ENCODE measurements around the gene VWF.
"Not testable (repeated sequence)": the region's sequence is repeated elsewhere in the genome, so short reads cannot be mapped to it uniquely, and the experiment has no call there.

Gene VWF

DNA sequence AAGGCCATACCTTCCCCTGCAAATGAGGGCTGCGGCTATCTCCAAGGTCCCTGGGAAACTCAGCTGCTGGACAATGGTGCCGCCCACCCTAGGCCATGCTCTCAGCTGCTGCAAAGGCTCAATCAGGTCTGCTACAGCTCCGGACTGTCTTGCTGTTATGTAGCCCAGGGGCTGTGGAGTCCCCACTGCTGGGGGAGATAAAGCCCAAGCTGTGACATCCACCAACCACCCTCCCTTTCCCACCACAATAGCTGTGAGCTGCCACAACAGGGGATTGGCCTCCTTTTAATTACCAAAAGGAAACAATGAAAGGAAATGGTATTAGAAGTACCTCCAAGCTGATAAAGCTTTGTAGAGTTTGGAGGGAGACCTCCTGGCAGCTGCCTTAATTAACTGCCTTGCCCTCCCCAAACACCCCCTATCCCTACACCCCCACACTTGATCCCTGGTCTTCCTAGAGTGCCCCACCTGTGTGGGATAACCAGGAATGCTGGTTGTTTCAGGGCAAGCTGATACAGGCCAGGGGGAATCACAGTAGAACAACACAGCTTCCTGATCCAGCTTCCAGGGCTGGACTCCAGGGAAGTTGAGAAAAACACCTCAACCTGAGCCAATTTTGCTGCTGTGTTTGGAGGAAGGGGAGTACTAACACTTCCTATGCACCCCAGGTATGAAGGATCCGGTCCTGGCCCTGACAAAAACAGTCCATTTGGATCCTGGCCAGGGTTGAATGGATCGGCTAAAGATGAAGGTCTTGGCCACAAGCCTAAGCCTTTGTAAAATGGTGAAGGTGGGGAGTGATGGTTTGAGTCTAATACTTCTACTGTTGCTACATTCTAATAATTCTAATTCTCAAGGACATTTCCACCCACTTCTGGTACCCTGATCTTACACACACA lies at the start of gene VWF:
Gene VWF, minus strand, starts transcription at position 260 of the 899 bp plus-strand sequence. CDS start 1,474 bp downstream, outside the sequence.
- no peak for DNase-seq

DNA sequence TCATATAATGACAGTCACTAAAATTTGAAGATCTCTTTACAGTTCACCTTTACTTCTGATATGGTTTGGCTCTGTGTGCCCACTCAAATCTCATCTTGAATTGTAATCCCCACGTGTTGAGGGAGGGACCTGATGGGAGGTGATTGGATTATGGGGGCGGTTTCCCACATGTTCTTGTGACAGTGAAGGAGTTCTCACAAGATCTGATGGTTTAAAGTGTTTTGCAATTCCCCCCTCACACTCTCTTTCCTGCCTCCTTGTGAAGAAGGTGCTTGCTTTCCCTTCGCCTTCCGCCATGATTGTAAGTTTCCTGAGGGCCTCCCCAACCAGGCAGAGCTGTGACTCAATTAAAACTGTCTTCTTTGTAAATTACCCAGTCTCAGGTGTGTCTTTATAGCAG lies 48.4 kb upstream of the VWF start:
- no peak for DNase-seq

DNA sequence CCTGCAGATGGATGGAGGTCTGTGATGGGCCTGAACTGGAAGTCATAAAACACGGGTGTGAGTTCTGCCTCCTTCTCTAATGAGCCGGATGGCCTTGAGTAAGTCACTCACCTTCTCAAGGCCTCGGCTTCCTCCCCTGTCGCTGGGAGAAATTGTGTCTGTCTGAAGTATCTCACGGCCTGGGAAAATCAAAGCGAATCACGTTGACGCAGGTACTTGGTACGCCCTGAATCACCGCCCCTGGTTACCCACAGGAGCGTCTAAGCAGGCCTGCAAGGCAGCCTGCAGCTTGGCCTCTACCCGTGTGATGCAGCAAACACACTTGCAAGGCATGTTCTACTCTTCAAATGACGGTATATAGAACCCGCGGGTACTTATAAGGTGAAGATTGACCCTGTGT lies 47.6 kb upstream of the VWF start:
- DNase-seq = no peak

DNA sequence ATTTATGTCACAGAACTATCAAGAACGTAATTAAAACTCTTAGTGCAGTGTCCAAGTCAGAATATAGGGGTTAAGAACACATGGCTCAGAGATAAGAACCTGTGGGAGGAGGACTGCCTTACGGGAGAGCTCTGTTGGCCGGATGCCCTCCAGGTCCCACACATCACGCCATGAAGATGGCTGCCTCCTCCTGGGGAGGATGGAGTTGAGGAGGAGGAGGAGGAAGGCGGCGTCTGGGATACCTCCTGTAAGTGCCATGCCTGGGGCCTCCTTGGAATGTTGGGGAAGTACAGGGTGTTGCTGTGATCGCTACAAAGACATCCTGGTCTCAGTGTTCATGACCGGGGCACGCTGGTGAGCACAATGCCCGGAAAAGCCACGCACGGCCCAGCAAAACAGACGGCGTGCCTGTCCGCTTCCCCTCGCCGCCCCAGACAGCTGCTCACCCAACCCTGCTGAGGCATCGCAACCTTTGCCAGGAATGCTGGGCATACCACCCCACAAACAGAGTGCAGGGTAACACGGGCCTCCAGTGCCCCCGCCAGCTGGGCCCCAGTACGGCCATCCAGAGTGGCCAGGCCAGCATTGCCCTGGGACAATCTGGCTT lies 47.0 kb upstream of the VWF start:
- DNase-seq = no peak

DNA sequence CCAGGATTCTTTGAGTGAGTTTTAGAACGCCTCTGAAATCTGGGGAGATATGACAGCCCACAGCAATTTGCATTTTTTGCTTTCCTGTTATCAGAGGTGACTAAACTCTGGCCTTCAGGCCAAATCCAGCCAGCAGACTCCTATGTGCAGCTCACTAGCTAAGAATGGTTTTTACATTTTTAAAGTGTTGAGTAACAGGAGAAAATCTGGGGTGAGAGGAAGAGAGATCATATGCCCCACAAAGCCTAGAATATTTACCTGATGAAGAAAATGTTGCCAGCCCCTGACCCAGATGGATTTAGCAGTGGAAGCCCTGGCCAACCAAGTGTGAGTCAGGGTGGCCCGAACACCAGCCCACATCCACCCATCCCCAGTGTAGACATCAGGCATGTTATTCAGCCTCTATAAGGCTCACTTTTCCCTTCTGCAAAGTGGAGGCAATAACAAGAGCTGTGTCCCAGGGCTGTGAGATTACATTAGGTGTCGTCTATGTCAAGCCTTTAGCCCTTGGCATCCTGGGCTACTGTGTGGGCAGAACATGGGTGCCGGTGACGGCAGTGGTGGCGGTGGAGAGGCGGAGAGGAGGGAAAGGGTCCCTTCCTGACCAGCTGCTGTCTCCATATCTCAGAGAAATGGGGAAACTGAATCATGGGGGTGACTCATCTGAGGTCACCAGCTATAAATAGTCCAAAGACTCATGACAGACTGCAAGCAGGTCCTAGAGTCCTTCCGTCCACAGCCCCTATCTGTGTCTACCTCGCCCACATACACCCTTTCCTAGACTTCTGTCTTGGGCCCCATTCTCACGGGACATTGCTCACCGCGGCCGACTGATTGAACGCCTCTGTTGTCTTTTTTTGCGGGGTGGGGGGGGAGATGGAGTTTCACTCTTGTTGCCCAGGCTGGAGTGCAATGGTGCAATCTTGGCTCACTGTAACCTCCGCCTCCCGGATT lies 43.1 kb upstream of the VWF start:
- DNase-seq = no peak

DNA sequence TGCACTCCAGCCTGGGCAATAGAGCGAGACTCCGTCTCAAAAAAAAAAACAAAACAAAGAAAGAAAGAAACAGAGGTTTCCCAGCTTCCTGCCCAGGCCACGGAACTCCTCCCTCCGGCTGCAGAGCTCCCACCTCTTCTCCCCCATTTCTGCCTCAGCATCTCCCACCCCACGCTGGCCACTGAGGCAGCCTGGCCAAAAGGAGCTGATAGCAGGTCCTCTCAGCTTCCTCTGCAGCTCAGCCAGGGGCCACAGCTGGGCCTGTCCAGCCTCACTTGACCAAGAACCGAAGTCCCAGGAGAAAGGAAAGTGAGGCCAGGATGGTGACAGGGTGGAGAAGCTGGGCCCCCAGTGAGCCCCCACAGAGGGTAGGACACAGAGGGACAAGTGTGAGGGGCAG lies 42.3 kb upstream of the VWF start:
- DNase-seq = no peak

DNA sequence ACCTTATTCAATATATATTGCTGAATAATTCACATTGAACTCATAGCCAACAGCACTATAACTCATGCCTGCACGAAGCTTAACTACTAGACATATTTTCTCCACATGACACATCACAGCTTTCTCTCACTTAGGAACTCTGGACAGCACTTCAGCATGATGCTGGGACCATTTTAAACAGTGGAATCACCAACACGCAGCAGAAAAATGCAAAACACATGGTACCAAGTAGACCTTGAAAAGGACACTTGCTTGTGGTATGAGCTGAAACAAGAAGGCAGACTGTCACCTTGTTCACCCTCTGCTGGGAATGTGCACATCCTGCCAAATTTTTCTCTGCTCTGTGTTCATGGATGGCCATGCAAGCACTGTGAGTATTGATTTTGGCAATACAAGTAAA lies 40.9 kb upstream of the VWF start:
- DNase-seq = no peak

DNA sequence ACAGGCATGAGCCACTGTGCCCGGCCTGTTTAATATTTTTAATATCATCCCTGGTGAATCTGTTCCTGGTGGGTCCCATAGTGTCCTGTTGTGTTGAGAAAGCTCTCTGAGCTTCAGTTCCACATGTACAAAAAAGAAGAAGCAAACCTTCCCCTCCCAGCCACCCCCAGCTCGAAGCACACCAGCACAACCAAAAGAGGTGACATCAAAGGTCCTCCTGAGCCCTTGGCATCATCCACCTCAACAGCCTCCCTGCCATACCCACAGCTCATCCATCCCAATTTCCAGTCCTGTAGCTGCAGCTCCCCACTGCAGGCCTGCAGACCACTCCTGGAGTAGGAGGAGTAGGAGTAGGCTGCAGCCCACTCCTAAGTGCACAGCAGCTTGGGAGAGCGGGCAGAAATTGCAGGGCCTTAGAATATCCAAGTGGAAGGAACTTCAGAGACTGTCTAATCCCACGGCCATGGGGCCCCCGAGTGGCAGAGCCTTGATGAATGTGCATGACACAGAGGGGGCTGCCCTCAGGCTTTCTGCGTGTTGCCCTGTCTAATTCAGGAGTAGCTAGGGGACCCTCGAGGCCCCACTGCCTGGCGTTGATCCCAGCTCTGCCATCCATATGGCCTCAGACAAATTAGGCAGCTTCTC lies 39.1 kb upstream of the VWF start:
- no peak for DNase-seq

DNA sequence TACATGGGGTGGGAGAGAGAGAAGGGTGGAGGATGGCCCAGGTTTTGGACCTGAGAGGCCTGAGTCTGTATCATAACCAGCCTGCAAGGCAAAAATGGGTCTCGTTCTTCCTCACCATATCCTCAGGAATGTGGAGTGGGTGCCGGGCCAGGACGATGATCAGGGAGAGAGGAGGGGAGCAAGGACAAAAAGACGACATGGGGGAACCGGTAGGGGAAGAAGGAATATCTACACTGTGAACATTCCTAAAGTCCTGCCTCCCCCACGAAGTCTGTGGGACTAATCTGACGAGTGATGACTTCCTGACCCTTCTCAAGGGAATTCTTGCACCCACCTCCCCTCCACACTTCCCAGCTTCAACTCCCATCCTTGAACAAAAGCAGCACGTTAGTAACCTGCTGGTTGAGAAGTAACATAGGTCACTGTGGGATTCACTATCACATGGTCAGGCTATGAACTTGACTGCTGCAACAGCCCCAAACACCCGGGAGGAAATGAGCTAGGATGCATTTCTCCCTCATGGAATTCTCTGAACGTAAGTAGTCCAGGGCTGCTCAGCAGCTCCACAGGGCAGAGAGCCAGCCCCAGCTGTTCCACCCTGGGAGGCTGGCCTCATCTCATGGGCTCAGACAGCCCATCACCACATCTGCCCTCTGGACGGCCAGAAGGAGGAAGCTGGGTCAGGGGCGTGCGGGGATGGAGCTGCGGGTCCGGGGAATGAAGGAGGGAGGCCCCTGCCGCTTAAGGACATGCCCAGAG lies 36.8 kb upstream of the VWF start:
- DNase-seq = no peak

DNA sequence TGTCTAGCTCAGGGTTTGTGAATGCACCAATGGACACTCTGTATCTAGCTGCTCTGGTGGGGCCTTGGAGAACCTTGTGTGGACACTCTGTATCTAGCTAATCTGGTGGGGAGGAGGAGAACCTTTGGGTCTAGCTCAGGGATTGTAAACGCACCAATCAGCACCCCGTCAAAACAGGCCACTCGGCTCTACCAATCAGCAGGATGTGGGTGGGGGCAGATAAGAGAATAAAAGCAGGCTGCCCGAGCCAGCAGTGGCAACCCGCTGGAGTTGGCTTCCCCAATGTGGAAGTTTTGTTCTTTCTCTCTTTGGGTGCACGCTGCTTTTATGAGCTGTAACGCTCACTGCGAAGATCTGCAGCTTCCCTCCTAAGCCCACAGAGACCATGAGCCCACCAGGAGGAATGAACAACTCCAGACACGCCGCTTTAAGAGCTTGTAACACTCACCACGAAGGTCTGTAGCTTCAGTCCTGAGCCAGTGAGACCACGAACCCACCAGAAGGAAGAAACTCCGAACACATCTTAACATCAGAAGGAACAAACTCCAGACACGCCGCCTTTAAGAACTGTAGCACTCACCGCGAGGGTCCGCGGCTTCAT lies 35.7 kb upstream of the VWF start:
- not testable (repeated sequence) for DNase-seq

DNA sequence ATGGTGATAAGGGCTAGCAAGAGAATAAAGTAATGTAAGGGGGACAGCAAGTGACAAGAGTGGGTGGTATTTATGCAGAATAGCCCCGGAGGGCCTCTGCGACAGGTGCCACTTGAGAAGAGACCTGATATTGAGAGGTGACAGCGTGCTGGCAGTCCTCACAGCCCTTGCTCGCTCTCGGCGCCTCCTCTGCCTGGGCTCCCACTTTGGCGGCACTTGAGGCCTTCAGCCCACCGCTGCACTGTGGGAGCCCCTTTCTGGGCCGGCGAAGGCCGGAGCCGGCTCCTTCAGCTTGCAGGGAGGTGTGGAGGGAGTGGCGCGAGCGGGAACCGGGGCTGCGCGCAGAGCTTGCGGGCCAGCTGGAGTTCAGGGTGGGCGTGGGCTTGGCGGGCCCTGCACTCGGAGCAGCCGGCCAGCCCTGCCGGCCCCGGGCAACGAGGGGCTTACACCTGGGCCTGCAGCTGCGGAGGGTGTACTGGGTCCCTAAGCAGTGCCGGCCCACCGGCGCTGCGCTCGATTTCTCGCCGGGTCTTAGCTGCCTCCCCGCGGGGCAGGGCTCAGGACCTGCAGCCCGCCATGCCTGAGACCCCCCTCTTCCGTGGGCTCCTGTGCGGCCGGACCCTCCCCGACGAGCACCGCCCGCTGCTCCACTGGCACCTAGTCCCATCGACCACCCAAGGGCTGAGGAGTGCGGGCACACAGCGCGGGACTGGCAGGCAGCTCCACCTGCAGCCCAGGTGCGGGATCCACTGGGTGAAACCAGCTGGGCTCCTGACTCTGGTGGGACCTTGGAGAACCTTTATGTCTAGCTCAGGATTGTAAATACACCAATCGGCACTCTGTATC lies 34.9 kb upstream of the VWF start:
- DNase-seq = not testable (repeated sequence)

DNA sequence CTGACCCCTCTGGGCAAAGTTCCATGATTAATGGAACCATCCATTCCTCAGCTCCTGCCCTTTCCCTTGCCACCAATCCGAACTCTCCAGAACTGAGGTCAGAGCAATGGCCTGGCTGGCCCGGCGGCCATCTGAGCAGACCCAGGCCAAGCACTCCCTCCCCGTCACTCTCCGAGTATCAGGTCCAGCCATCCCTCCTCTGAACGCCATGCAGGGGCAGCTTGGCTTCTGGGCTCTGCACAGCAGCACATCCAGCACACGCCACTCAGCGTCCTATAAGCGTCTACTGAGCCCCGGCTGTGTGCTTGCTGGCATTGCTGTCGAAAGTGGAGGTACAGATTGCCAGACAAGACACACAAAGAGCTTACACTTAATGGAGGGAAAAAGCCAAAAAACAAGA lies 34.3 kb upstream of the VWF start:
- no peak for DNase-seq

DNA sequence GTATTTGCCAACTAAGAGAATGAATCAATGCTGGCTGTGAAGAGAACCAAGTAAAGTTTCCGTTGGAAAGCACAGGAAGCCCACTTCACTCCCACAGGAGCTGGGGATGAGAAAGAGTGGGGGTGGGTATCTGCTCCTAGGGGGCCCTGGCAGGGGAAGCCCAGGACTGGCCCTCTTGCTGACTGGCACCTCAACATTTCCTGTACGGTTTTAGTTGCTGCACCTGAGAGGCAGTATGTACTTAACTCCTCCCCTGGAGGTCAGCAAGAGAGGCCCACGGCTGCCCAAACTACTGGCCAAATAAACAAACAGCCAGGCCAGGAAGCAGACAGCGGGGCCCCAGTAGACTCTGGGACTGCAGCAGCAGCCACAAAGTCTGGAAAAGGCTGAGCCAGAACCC lies 33.8 kb upstream of the VWF start:
- DNase-seq = no peak

DNA sequence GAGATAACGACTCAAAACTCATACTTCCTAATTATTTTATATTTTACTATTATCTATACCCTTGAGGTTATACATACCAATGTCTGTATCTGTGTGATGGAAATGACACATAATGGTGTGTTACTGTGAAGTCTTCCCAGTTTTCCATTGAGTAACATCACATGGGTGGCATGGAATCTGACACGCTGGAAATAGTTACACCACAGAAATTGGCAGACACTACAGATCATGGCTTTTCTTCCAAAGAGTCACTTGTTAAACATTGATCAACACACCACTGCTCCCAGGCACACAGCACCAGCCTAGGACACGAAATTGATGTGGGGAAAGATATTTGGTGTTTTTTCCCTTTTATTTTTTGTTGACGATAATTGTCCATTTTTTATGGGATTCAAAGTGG lies 33.0 kb upstream of the VWF start:
- no peak for DNase-seq

DNA sequence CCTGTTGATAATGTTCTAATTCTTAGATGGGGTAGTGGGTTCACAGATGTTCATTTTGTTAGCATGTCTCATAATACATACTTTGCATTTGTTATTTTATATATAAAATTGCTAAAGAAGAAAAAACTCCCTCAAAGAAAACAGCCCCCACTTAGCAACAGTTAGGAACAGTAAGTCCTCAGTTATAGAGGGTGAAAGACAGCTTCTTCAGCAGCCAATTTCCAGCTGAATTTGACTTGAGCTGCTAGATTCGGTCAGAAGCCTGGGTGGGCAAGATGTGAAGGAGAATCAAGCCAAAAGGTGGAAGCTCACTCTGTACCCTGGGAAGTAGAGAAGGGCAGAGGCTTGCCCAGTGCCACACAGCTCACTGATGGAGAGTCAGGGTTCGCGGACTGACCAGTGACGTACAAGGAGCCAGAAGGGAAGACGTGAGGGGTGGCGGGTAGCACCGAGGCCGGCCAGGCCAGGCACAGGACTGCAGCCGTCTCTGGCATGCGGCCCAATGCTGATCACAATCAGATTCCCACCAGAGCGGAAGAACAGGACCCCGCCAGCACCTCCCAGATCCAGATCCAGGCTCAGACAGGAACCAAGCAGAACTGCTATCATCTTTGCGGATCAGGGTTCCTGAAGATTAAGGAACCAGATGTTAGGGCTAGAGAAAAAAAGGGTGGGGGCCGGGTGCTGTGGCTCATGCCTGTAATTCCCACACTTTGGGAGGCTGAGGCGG lies 30.4 kb upstream of the VWF start:
- no peak for DNase-seq

DNA sequence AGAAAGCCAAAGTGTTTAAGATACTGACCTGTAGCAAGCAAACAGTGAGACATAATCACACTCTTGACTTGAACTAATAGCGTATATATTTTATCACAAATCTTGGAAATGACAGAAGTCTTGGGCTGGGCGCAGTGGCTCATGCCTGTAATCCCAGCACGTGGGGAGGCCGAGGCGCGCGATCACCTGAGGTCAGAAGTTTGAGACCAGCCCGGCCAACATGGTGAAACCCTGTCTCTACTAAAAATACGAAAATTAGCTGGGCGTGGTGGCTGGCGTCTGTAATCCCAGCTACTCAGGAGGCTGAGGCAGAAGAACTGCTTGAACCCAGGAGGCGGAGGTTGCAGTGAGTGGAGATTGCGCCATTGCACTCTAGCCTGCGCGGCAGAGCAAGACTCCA lies 24.3 kb upstream of the VWF start:
- not testable (repeated sequence) for DNase-seq

DNA sequence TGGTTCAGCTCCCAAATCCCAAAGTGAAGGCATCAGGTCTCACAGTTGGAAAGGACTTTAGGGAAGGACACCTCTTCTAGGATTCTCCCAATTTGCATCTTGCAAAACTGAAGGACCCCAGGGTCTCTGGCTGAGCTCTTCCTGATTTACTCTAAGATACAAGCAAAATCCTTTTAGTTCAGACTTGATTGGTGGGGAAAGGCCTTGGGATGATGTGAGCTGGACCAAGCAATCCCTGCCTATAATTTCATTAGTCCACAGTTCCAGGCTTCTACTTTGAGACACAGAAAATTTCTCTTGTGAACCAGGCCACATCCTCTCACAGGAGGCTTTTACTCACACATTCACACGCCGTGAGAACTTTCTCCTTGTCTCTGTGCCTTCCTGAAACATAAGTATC lies 23.6 kb upstream of the VWF start:
- no peak for DNase-seq

DNA sequence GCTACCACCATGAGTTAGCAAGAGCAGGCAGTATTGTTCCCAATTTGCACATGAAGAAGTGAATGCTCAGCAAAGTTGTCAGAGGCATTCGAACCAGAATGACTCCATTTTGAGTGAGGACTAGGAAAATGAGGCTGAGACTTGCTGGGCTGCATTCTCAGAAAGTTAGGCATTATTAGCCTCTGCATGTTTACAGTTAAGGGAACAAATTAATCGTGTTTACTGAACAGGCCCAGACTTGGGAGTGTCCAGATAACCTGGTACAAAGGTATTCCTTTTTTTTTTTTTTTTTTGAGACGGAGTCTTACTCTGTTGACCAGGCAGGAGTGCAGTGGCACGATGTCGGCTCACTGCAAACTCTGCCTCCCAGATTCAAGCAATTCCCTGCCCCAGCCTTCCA lies 22.5 kb upstream of the VWF start:
- no peak for DNase-seq

DNA sequence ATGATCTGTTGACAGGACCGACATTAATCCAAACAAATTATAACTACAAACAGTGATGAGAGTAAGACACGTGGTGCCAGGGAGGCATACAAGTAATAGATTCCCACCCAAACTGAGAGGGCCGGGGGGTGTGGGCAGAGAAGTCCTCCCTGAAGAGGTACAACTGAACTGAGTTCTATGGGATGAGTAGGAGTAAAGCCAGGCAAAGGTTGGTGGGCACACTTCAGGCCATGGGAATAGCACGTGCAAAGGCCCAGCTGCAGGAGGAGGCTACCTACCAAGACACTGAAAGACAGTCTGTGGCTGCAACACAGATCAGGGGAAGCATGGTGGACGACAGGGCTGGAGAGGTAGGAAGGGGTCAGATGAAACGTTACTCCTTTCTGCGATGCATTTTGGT lies 22.0 kb upstream of the VWF start:
- DNase-seq = no peak

DNA sequence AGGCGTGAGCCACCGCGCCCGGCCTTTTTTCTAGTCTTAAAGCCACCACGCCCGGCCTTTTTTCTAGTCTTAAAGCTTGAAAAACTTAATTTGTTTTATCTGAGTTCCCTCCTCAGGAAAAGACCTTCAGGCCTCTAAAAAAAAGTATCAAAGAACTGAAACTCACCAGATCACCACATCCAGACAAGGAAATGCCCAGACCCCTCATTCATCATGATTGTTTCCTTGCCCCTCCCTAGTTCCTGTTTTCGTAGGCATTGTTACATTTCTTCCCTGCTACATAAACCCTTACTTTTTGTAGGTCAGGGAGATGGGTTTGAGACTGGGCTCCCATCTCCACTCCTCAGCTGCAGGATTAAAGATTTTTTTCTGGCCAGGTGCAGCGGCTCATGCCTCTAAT lies 21.1 kb upstream of the VWF start:
- no peak for DNase-seq
